ENCODE measurements around the gene PDE1C.

The PDE1C gene

DNA sequence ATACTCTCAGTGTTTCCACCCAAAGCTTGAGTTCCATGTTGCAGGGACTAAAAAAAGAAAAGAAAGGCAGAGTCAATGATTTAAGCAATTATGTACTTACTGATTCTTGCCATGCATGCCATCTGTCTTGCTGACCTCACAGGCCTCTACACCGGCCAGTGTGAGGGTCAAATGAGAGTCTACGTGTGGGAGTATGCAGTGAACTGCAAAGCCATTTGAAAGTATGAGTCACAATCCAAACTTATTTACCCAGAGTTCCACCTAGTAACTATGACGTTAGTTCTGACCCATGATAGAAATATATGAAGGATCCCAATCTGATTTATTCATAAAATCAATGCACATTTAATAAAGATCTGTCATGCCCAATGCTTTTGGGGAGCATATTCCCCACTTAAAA, 26.5 kb downstream of the PDE1C start:
- TF ChIP-seq, protein P1, sequence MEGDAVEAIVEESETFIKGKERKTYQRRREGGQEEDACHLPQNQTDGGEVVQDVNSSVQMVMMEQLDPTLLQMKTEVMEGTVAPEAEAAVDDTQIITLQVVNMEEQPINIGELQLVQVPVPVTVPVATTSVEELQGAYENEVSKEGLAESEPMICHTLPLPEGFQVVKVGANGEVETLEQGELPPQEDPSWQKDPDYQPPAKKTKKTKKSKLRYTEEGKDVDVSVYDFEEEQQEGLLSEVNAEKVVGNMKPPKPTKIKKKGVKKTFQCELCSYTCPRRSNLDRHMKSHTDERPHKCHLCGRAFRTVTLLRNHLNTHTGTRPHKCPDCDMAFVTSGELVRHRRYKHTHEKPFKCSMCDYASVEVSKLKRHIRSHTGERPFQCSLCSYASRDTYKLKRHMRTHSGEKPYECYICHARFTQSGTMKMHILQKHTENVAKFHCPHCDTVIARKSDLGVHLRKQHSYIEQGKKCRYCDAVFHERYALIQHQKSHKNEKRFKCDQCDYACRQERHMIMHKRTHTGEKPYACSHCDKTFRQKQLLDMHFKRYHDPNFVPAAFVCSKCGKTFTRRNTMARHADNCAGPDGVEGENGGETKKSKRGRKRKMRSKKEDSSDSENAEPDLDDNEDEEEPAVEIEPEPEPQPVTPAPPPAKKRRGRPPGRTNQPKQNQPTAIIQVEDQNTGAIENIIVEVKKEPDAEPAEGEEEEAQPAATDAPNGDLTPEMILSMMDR (IDR thresholded peaks at IDR 0.05; ENCODE audit: borderline replicate concordance, control extremely low read depth, extremely low read depth, insufficient read depth, missing control alignments) = no peak
- no peak for DNase-seq (ENCODE audit: low spot score)
- in situ Hi-C loops (cut with MboI; ENCODE audit: low sequenced_read_pairs, unreplicated experiment) = no loop called here

DNA sequence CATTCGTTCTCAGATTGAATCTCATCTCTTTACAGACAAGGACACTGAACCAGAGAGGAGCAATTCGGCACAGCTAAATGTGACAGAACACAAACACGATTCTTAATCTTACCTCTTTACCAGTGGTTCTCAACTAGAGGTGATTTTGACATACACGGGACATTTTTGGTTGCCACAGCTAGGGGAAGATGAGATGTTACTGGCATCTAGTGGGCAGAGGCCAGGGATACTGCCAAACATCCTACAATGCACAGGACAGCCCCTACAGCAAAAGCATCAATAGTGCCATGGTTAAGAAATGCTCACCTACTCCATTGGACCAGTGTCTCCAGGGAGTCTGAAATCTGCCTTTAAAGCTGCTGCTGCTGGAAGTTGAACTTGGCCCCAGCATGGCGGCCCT, 27.3 kb downstream of the PDE1C start:
- TF ChIP-seq, protein P1 (IDR thresholded peaks at IDR 0.05; ENCODE audit: borderline replicate concordance, control extremely low read depth, extremely low read depth, insufficient read depth, missing control alignments) = no peak
- DNase-seq (ENCODE audit: low spot score) = no peak
- in situ Hi-C loops (cut with MboI; ENCODE audit: low sequenced_read_pairs, unreplicated experiment) = no loop called here

DNA sequence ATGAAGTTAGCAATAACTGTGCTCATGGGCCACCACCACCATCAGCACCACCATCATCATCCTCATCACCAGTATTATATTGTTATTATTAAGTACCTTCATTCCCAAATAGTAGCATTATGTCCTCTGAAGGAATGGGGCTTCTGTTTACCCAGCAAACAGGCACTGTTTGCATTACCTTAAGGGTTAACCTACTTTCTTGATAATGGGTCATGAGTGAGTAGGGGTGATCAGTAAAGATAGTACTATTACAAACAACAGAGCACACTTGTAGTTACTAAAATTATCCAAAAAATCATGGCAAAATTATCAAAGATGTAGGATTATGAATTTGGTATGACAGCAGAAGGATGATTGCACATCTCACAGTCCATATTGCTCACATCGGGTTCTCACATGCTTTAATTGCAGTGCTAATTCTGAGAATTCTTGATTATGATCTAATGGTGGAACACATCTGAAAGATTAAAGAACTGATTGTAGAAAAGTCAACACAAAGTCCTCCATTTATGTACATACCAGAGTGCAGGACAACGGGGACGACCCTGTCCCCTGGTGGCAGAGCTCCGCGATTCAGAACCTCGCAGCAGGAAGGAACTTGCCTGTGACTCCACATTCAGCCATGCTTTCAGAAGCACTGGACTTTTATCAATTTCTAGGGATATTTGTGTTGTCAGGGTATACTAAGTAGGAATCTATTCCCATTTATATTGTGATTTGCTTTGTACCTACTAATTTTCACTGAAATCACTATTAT, 31.0 kb downstream of the PDE1C start:
- TF ChIP-seq, protein P1 (IDR thresholded peaks at IDR 0.05; ENCODE audit: borderline replicate concordance, control extremely low read depth, extremely low read depth, insufficient read depth, missing control alignments) = no peak
- in situ Hi-C loops (cut with MboI; ENCODE audit: low sequenced_read_pairs, unreplicated experiment) = no loop called here
- no peak for DNase-seq (ENCODE audit: low spot score)

DNA sequence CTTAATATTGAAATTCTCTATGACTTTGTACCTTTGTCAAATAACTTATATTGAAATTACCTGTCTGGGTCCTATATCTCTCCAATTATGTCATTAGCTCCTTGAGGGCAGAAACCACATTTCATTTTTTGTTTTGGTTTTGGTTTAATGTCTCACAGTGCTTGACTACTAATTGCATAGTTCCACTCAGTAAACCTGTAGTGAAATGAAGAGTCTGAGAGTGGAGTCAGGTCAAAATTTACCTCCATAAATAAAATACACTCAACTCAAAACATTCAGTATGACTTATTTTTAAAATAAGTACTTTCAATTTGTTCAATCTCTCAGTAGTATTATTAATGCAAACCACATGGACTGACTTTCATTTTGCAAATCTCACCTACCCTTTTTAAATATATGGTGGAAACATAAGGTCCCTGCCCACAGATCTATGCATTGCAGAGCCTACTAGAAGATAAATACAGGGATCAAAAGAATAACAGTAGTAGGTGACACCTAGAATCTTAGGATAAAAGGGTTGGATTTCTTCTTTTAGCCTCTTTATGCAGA, 32.5 kb downstream of the PDE1C start:
- TF ChIP-seq, protein P1 (IDR thresholded peaks at IDR 0.05; ENCODE audit: borderline replicate concordance, control extremely low read depth, extremely low read depth, insufficient read depth, missing control alignments) = no peak
- in situ Hi-C loops (cut with MboI; ENCODE audit: low sequenced_read_pairs, unreplicated experiment) = no loop called here
- no peak for DNase-seq (ENCODE audit: low spot score)

DNA sequence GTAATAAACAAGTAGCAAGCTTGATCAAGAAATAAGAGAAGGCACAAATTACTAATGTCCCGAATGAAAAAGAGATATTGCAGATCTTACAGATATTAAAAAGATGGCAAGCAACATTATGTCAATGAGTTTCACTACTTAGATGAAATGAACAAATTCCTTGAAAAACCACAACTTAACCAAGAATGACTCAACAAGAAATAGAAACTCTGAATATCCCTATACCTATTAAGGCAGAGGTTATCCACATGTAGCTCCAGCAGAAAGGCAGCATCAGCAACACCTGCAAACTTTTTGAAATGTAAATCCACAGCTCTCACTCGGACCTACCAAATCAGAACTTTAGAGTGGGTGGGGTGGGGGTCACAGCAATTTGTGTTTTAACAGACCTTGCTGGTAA, 33.6 kb downstream of the PDE1C start:
- TF ChIP-seq, protein P1 (IDR thresholded peaks at IDR 0.05; ENCODE audit: borderline replicate concordance, control extremely low read depth, extremely low read depth, insufficient read depth, missing control alignments) = no peak
- in situ Hi-C loops (cut with MboI; ENCODE audit: low sequenced_read_pairs, unreplicated experiment) = no loop called here
- no peak for DNase-seq (ENCODE audit: low spot score)

DNA sequence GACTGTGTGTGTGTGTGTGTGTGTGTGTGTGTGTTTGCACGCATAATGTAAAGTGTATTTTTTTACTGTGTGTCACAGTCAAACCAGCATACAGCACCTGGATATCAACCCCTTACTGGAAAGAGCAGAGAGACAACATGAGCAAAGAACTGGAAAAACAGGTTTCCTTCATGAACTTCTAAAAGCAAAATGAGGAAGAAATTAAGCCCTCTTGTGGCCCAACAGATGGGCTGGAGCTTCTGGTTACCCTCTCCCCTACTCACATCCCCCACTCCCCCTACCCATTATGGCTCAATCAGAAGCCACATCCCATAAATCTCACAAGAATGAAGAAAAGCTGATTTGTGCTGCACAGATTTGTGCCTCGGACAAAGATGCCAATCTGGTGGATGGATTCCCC, 36.2 kb downstream of the PDE1C start:
- in situ Hi-C loops (cut with MboI; ENCODE audit: low sequenced_read_pairs, unreplicated experiment) = no loop called here
- no peak for DNase-seq (ENCODE audit: low spot score)
- TF ChIP-seq, protein P1 (IDR thresholded peaks at IDR 0.05; ENCODE audit: borderline replicate concordance, control extremely low read depth, extremely low read depth, insufficient read depth, missing control alignments) = no peak

Measured in GM13976 (cell line).